Stimulated activated CD4-positive, alpha-beta T cell treated with anti-CD3 and anti-CD28 coated beads, Interleukin-12 subunit alpha, Interleukin-12 subunit beta, amount 100 ng/mL, for 48 hours (primary cell): ENCODE data around the gene FRMD7.
"Not testable (repeated sequence)": the region's sequence is repeated elsewhere in the genome, so short reads cannot be mapped to it uniquely, and the experiment has no call there.

Experiments
- DNase-seq, 3 donors: peaks; one replicate each; pipeline ENCODE4 v3.0.0-alpha.2; 2020; ENCODE audit warnings: low read depth in 2 of 3, low spot score in 1 of 3

FRMD7 gene

GRCh38 chrX:132127743-132128142 lies at the start of gene FRMD7:
FRMD7 (minus strand) TSS chrX:132128020; CDS start chrX:132127844, 176 bp downstream.
- DNase-seq, result no peak

- no peak for DNase-seq
Measured at GRCh38 chrX:132173647-132174046, 45.8 kb upstream of the FRMD7 start.

GRCh38 chrX:132171881-132172280 lies 44.1 kb upstream of the FRMD7 start:
- no peak for DNase-seq

GRCh38 chrX:132171478-132171877 lies 43.7 kb upstream of the FRMD7 start:
- DNase-seq, result no peak

- DNase-seq, result no peak
Measured at GRCh38 chrX:132169554-132169953, 41.7 kb upstream of the FRMD7 start.

GRCh38 chrX:132165651-132166050 lies 37.8 kb upstream of the FRMD7 start:
- DNase-seq, result no peak

GRCh38 chrX:132165005-132165404 lies 37.2 kb upstream of the FRMD7 start:
- DNase-seq, result no peak

- DNase-seq, result not testable (repeated sequence)
Measured at GRCh38 chrX:132163094-132163493, 35.3 kb upstream of the FRMD7 start.

- no peak for DNase-seq
Measured at GRCh38 chrX:132153166-132153565, 25.3 kb upstream of the FRMD7 start.

GRCh38 chrX:132146456-132146855 lies 18.6 kb upstream of the FRMD7 start:
- DNase-seq, result no peak

- no peak for DNase-seq
Measured at GRCh38 chrX:132144061-132144460, 16.2 kb upstream of the FRMD7 start.

GRCh38 chrX:132125906-132126305 lies 1.9 kb downstream of the FRMD7 start:
- DNase-seq, result no peak

GRCh38 chrX:132120913-132121312 lies 6.9 kb downstream of the FRMD7 start:
- DNase-seq, result no peak

GRCh38 chrX:132119821-132120515 lies 7.9 kb downstream of the FRMD7 start:
- DNase-seq, result no peak

GRCh38 chrX:132119283-132119682 lies 8.5 kb downstream of the FRMD7 start:
- DNase-seq, result no peak

GRCh38 chrX:132118358-132118757 lies 9.5 kb downstream of the FRMD7 start:
- DNase-seq, result no peak

GRCh38 chrX:132115792-132116191 lies 12.0 kb downstream of the FRMD7 start:
- no peak for DNase-seq

- no peak for DNase-seq
Measured at GRCh38 chrX:132114607-132115006, 13.2 kb downstream of the FRMD7 start.

- no peak for DNase-seq
Measured at GRCh38 chrX:132107291-132107690, 20.5 kb downstream of the FRMD7 start.

GRCh38 chrX:132101799-132102198 lies 26.0 kb downstream of the FRMD7 start:
- DNase-seq, result no peak

GRCh38 chrX:132101206-132101605 lies 26.6 kb downstream of the FRMD7 start:
- no peak for DNase-seq

GRCh38 chrX:132098704-132099103 lies 29.1 kb downstream of the FRMD7 start:
- not testable (repeated sequence) for DNase-seq

- no peak for DNase-seq
Measured at GRCh38 chrX:132094164-132094563, 33.7 kb downstream of the FRMD7 start.
